Measurements from ENCODE around the gene MAP3K8.

MAP3K8 gene

DNA sequence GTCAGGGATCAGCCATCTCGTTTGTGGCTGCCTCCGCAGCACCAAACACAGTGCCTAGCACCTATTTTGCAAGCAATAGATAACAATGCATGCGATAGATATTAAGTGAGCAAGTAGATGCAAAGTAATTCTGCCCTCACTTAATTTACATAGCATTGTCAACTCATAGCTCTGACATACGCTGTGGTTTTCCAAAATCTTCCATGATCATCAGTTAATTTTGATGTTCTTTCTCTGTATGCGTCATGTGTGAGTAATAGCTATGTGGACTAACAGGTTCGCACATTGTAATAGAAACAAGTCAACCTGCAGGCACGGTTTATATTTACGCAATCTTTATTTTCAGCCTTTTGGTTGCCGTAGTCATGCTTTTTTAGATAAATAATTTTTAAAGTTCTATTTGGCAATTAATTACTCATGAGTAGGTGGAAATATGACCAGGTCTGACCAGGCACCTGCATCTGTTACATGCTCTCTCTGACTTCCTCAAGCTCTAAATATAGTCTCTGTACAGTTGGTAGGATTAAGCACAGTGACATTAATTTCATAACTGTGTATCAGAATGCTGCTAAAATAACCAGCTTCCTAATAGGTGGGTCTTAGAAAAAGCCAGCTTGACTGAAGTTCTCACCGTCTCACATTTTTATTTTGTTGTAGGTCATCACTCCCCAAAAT lies 13.3 kb downstream of the MAP3K8 start:
- H2BK5ac ChIP-seq (ENCODE audit: low read length) = no peak overlapping the region
- H2BK15ac ChIP-seq (ENCODE audit: low read length) = no peak overlapping the region
- H2AFZ ChIP-seq (ENCODE audit: low read length) = no peak overlapping the region
- H3K9me3 ChIP-seq (replicated peaks in 1 of 2; ENCODE audit: control insufficient read depth in 2 of 2, insufficient read depth in 1 of 2, low read depth in 1 of 2, low read length in 2 of 2) = no peaks in the 10 kb centered on the region
- no peak overlapping the region for H3K23ac ChIP-seq (ENCODE audit: low read depth, low read length, poor library complexity)
- H3K9ac ChIP-seq (ENCODE audit: low read depth, low read length, poor library complexity) = no peak overlapping the region
- no peak overlapping the region for H2AK5ac ChIP-seq (ENCODE audit: low read depth, low read length)
- no peaks in the 10 kb centered on the region for H3K27me3 ChIP-seq (ENCODE audit: control insufficient read depth in 3 of 3, insufficient read depth in 3 of 3, low read depth in 1 of 3, low read length in 3 of 3)
- no peak for DNase-seq (ENCODE audit: low spot score)
- no peak overlapping the region for H2BK12ac ChIP-seq (ENCODE audit: low read length)
- no peak overlapping the region for H2BK120ac ChIP-seq (ENCODE audit: low read depth, low read length)
- peaks cover 2 to 45% of the 10 kb centered on the region in 2 donors for H3K36me3 ChIP-seq (replicated peaks in 1 of 2; ENCODE audit: control insufficient read depth in 2 of 2, insufficient read depth in 2 of 2, low read length in 2 of 2)
- H3K27ac ChIP-seq (replicated peaks; ENCODE audit: low read length) = no peak overlapping the region
- no peaks in the 10 kb centered on the region for H3K4me1 ChIP-seq (ENCODE audit: control insufficient read depth in 2 of 2, insufficient read depth in 1 of 2, low read depth in 1 of 2, low read length in 2 of 2)
- no peak overlapping the region for H4K91ac ChIP-seq (ENCODE audit: low read depth, low read length, poor library complexity)
- H3K14ac ChIP-seq (ENCODE audit: low read length) = no peak overlapping the region
- no peak overlapping the region for H3K4me3 ChIP-seq (ENCODE audit: low read length in 2 of 2)
- H4K8ac ChIP-seq (ENCODE audit: low read depth, low read length) = no peak overlapping the region
- no peak overlapping the region for H3K4me2 ChIP-seq (ENCODE audit: insufficient read depth, low read length, poor library complexity, severe bottlenecking)
- no peak overlapping the region for H3K18ac ChIP-seq (ENCODE audit: low read length)
- H3K79me1 ChIP-seq (ENCODE audit: low read depth, low read length) = no peaks in the 10 kb centered on the region
- H3K4ac ChIP-seq (ENCODE audit: low read length) = no peak overlapping the region
- no CpG with 5 or more reads among the region's 10 CpGs for WGBS, 2 donors (ENCODE audit: extremely low coverage in 2 of 2, insufficient read length in 2 of 2, insufficient replicate concordance in 1 of 2)

- Histone ChIP-seq H3K79me1 (ENCODE audit: low read depth, low read length) (no peaks in the 10 kb centered on the region), H3K9ac (ENCODE audit: low read depth, low read length, poor library complexity) (no peak overlapping the region), H3K27me3 (ENCODE audit: control insufficient read depth in 3 of 3, insufficient read depth in 3 of 3, low read depth in 1 of 3, low read length in 3 of 3) (no peaks in the 10 kb centered on the region), H2AFZ (ENCODE audit: low read length) (no peak overlapping the region), H2BK120ac (ENCODE audit: low read depth, low read length) (no peak overlapping the region), H3K4me1 (ENCODE audit: control insufficient read depth in 2 of 2, insufficient read depth in 1 of 2, low read depth in 1 of 2, low read length in 2 of 2) (no peaks in the 10 kb centered on the region), H3K4me3 (ENCODE audit: low read length in 2 of 2) (no peak overlapping the region), H3K18ac (ENCODE audit: low read length) (no peak overlapping the region), H2BK5ac (ENCODE audit: low read length) (no peak overlapping the region), H2BK15ac (ENCODE audit: low read length) (no peak overlapping the region), H3K4ac (ENCODE audit: low read length) (no peak overlapping the region), H3K14ac (ENCODE audit: low read length) (no peak overlapping the region), H3K23ac (ENCODE audit: low read depth, low read length, poor library complexity) (no peak overlapping the region), H4K8ac (ENCODE audit: low read depth, low read length) (no peak overlapping the region), H3K4me2 (ENCODE audit: insufficient read depth, low read length, poor library complexity, severe bottlenecking) (no peak overlapping the region), H3K36me3 (replicated peaks in 1 of 2; ENCODE audit: control insufficient read depth in 2 of 2, insufficient read depth in 2 of 2, low read length in 2 of 2) (peaks cover 2 to 45% of the 10 kb centered on the region in 2 donors), H3K9me3 (replicated peaks in 1 of 2; ENCODE audit: control insufficient read depth in 2 of 2, insufficient read depth in 1 of 2, low read depth in 1 of 2, low read length in 2 of 2) (no peaks in the 10 kb centered on the region), H2BK12ac (ENCODE audit: low read length) (no peak overlapping the region), H2AK5ac (ENCODE audit: low read depth, low read length) (no peak overlapping the region), H4K91ac (ENCODE audit: low read depth, low read length, poor library complexity) (no peak overlapping the region), H3K27ac (replicated peaks; ENCODE audit: low read length) (no peak overlapping the region)
- no CpG with 5 or more reads among the region's 1 CpG for WGBS, 2 donors (ENCODE audit: extremely low coverage in 2 of 2, insufficient read length in 2 of 2, insufficient replicate concordance in 1 of 2)
- DNase-seq (ENCODE audit: low spot score) = no peak
Measured at GRCh38 chr10:30448092-30448491, 14.1 kb downstream of the MAP3K8 start.

DNA sequence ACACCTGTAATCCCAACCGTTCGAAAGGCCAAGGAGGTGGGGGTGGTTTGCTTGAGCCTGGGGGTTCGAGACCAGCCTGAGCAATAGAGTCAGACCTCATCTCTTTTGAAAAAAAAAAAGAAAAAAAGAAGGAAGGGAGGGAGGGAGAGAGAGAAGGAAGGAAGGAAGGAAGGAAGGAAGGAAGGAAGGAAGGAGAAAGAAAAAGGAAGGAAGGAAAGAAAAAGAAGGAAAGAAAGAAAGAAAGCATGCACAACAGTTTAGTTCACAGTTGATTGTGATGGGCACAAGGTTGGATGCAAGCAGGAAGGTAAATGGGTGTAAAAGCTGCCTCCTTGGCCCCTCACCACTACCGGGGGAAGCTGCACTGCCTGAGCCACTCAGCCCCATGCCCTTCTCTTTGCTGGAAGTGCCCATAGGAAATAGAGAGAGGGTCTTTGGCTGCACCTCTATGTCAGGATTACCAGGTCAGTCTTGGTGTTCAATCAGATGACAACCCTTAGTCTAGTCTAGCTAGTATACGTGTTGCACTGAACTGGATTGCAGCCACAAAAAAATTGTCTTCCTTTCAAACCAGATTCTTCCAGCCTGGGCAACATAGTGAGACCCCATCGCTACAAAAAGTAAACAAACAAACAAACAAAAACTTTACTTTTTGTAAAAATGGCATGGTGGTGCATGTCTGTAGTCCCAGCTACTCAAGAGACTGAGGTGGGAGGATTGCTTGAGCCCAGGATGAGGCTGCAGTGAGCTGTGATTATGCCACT lies 20.0 kb downstream of the MAP3K8 start:
- peaks cover 2 to 35% of the 10 kb centered on the region in 2 donors for H3K36me3 ChIP-seq (replicated peaks in 1 of 2; ENCODE audit: control insufficient read depth in 2 of 2, insufficient read depth in 2 of 2, low read length in 2 of 2)
- no peak overlapping the region for H3K27ac ChIP-seq (replicated peaks; ENCODE audit: low read length)
- no CpG with 5 or more reads among the region's 6 CpGs for WGBS, 2 donors (ENCODE audit: extremely low coverage in 2 of 2, insufficient read length in 2 of 2, insufficient replicate concordance in 1 of 2)

DNA sequence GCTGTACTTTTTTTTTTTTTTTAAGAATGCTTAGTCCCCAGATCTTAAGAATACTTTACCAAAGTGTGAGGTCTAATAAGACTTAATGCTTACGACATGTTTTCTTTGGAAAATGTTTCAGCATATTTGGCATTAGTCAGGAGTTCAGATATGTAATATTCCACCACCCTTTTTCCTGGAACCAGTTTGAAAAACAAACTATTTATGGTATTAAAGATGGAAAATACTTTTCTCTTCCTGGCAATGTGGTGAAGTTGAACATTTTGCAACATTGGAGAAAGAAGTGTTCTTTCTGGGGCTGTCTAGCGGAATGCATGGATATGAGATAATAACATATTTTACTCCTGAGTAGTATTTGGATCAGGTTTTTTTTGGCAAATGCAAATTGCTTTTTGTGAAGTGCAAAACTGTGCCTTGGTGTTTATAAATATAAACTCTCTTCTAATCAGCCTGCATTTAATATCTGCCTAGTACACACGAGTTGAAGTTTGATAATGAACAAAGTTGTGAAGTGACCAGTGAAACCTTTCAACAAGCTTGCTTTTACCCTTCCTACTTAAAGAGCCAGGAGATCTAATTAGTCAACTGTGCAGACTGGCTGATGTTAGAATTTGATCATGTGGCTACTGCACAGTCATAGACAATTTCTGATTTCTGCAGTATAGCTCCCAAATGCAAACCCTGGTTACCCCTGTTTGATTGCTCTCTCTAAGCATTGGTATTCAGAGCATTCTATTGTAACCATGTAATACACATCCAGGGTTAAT lies 20.9 kb downstream of the MAP3K8 start:
- Histone ChIP-seq H2BK120ac (ENCODE audit: low read depth, low read length) (no peak overlapping the region), H3K18ac (ENCODE audit: low read length) (no peak overlapping the region), H4K91ac (ENCODE audit: low read depth, low read length, poor library complexity) (no peak overlapping the region), H3K9ac (ENCODE audit: low read depth, low read length, poor library complexity) (no peak overlapping the region), H2BK15ac (ENCODE audit: low read length) (no peak overlapping the region), H3K36me3 (replicated peaks in 1 of 2; ENCODE audit: control insufficient read depth in 2 of 2, insufficient read depth in 2 of 2, low read length in 2 of 2) (peaks cover 4 to 33% of the 10 kb centered on the region in 2 donors), H3K23ac (ENCODE audit: low read depth, low read length, poor library complexity) (no peak overlapping the region), H2AK5ac (ENCODE audit: low read depth, low read length) (no peak overlapping the region), H3K27ac (replicated peaks; ENCODE audit: low read length) (no peak overlapping the region), H3K79me1 (ENCODE audit: low read depth, low read length) (peaks cover 2% of the 10 kb centered on the region), H3K14ac (ENCODE audit: low read length) (no peak overlapping the region), H3K4ac (ENCODE audit: low read length) (no peak overlapping the region), H2BK12ac (ENCODE audit: low read length) (no peak overlapping the region), H3K4me2 (ENCODE audit: insufficient read depth, low read length, poor library complexity, severe bottlenecking) (no peak overlapping the region), H3K4me1 (ENCODE audit: control insufficient read depth in 2 of 2, insufficient read depth in 1 of 2, low read depth in 1 of 2, low read length in 2 of 2) (peaks cover 0 to 3% of the 10 kb centered on the region in 2 donors), H3K27me3 (ENCODE audit: control insufficient read depth in 3 of 3, insufficient read depth in 3 of 3, low read depth in 1 of 3, low read length in 3 of 3) (no peaks in the 10 kb centered on the region), H2AFZ (ENCODE audit: low read length) (no peak overlapping the region), H3K4me3 (ENCODE audit: low read length in 2 of 2) (no peak overlapping the region), H3K9me3 (replicated peaks in 1 of 2; ENCODE audit: control insufficient read depth in 2 of 2, insufficient read depth in 1 of 2, low read depth in 1 of 2, low read length in 2 of 2) (no peaks in the 10 kb centered on the region), H4K8ac (ENCODE audit: low read depth, low read length) (no peak overlapping the region), H2BK5ac (ENCODE audit: low read length) (no peak overlapping the region)
- no peak for DNase-seq (ENCODE audit: low spot score)
- no CpG with 5 or more reads among the region's 3 CpGs for WGBS, 2 donors (ENCODE audit: extremely low coverage in 2 of 2, insufficient read length in 2 of 2, insufficient replicate concordance in 1 of 2)

More for the DNA sequence above, 20.0 kb downstream of the MAP3K8 start:
- no peak for DNase-seq (ENCODE audit: low spot score)
- H3K27me3 ChIP-seq (ENCODE audit: control insufficient read depth in 3 of 3, insufficient read depth in 3 of 3, low read depth in 1 of 3, low read length in 3 of 3) = no peaks in the 10 kb centered on the region
- no peak overlapping the region for H3K4ac ChIP-seq (ENCODE audit: low read length)
- no peak overlapping the region for H2AK5ac ChIP-seq (ENCODE audit: low read depth, low read length)
- H4K91ac ChIP-seq (ENCODE audit: low read depth, low read length, poor library complexity) = no peak overlapping the region
- no peak overlapping the region for H3K4me2 ChIP-seq (ENCODE audit: insufficient read depth, low read length, poor library complexity, severe bottlenecking)
- no peak overlapping the region for H3K9ac ChIP-seq (ENCODE audit: low read depth, low read length, poor library complexity)
- no peaks in the 10 kb centered on the region for H3K9me3 ChIP-seq (replicated peaks in 1 of 2; ENCODE audit: control insufficient read depth in 2 of 2, insufficient read depth in 1 of 2, low read depth in 1 of 2, low read length in 2 of 2)
- peaks cover 2% of the 10 kb centered on the region for H3K79me1 ChIP-seq (ENCODE audit: low read depth, low read length)
- H3K14ac ChIP-seq (ENCODE audit: low read length) = no peak overlapping the region
- no peak overlapping the region for H3K23ac ChIP-seq (ENCODE audit: low read depth, low read length, poor library complexity)
- no peak overlapping the region for H2BK12ac ChIP-seq (ENCODE audit: low read length)
- H3K4me3 ChIP-seq (ENCODE audit: low read length in 2 of 2) = no peak overlapping the region
- no peak overlapping the region for H3K18ac ChIP-seq (ENCODE audit: low read length)
- no peak overlapping the region for H2BK5ac ChIP-seq (ENCODE audit: low read length)
- no peak overlapping the region for H2AFZ ChIP-seq (ENCODE audit: low read length)
- H2BK120ac ChIP-seq (ENCODE audit: low read depth, low read length) = no peak overlapping the region
- peaks cover 0 to 3% of the 10 kb centered on the region in 2 donors for H3K4me1 ChIP-seq (ENCODE audit: control insufficient read depth in 2 of 2, insufficient read depth in 1 of 2, low read depth in 1 of 2, low read length in 2 of 2)
- H2BK15ac ChIP-seq (ENCODE audit: low read length) = no peak overlapping the region
- no peak overlapping the region for H4K8ac ChIP-seq (ENCODE audit: low read depth, low read length)

Measured in neuronal stem cell (in vitro differentiated cells).